ENCODE results near the gene CLUH.

GRCh38 chr17:2701161-2701995 lies 10.2 kb downstream of the CLUH start:
- TF ChIP-seq CTCF (IDR thresholded peaks at IDR 0.05) (no peak), POLR2AphosphoS5 (IDR thresholded peaks at IDR 0.05) (no peak)

All from prostate gland (tissue), 2 donors.